Mucosa of stomach (tissue), 1 donor: ENCODE data around the gene DPEP3.
"Not testable (repeated sequence)": the region's sequence is repeated elsewhere in the genome, so short reads cannot be mapped to it uniquely, and the experiment has no call there.

Experiments used
- H3K27me3 ChIP-seq: one replicate; pipeline ENCODE4 v1.7.0; 2013; ENCODE audit warnings: mild to moderate bottlenecking, low read length; ENCODE audit not compliant: control insufficient read depth, insufficient read depth
- H3K36me3 ChIP-seq: one replicate; pipeline ENCODE4 v1.7.0; 2013; ENCODE audit warnings: low read length; ENCODE audit not compliant: control insufficient read depth, insufficient read depth
- H3K4me1 ChIP-seq: one replicate; pipeline ENCODE4 v1.7.0; 2013; ENCODE audit warnings: mild to moderate bottlenecking, low read length; ENCODE audit not compliant: control insufficient read depth, insufficient read depth
- H3K4me3 ChIP-seq: one replicate; pipeline ENCODE4 v1.7.0; 2013; ENCODE audit warnings: low read length
- H3K9ac ChIP-seq: one replicate; pipeline ENCODE4 v1.7.0; 2013; ENCODE audit warnings: mild to moderate bottlenecking, low read length, moderate library complexity
- H3K9me3 ChIP-seq: one replicate; pipeline ENCODE4 v1.7.0; 2013; ENCODE audit warnings: mild to moderate bottlenecking, low read length, moderate library complexity; ENCODE audit not compliant: control insufficient read depth
- donor health status: Pancreatic carcinoma.

Gene DPEP3

DNA sequence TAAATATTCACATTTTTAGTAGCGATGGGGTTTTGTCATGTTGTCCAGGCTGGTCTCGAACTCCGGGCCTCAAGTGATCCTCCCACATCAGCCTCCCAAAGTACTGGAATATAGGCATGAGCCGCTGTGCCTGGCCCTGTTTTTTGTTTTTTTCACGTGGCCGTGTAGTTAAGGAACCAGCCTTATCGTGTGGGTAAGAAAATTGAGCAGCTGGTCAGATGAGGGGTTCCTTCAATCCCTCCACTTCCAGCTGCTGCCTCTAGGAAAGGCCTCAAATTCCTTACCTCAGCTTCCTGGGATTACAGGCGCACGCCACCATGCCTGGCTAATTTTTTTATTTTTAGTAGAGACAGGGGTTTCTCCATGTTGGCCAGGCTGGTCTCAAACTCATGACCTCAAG lies 24.9 kb upstream of the DPEP3 start:
- Histone ChIP-seq H3K4me1 (no peaks in the 10 kb centered on the region), H3K9ac (no peak overlapping the region), H3K4me3 (no peak overlapping the region), H3K36me3 (no peaks in the 10 kb centered on the region), H3K9me3 (no peaks in the 10 kb centered on the region), H3K27me3 (peaks cover 2% of the 10 kb centered on the region)

DNA sequence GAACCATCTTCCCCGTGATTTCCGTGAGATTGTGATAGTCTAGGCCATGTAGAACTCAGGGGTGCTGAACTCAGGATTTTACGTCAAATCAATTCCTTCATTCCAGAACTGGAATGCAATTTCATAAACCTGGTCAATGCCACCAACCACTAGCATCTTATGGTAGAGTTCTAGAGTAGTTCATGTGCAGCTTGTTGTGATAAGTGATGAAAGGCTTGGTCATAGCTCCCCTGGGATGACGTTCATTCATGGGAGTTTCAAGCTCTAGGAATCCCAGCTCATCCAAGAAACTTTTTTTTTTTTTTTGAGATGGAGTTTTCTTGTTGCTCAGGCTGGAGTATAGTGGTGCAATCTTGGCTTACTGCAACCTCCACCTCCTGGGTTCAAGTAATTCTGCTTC lies 22.7 kb upstream of the DPEP3 start:
- H3K27me3 ChIP-seq, result peaks cover 2% of the 10 kb centered on the region
- H3K9ac ChIP-seq, result no peak overlapping the region
- no peak overlapping the region for H3K4me3 ChIP-seq
- no peaks in the 10 kb centered on the region for H3K36me3 ChIP-seq
- no peaks in the 10 kb centered on the region for H3K9me3 ChIP-seq
- no peaks in the 10 kb centered on the region for H3K4me1 ChIP-seq

DNA sequence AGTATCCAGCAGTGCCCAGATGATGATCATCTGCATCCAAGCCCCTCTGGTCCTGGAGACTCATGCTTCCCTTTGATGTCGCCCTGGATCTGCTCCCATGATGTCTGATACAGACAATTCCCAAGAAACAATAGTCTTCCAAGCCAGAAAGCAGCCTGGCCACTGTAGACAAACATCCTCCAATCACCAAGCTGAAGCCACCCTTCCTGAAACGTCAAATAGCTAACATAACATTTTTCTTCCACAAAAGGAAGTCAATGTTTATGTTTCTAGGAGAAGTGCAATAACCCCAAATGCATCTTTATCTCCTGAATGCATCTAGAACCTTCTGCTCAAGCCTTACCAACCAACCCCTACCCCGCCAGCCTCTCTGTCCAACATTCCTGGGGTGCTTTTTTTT lies 20.2 kb upstream of the DPEP3 start:
- Histone ChIP-seq H3K9ac (no peak overlapping the region), H3K27me3 (peaks cover 2% of the 10 kb centered on the region), H3K4me3 (no peak overlapping the region)

DNA sequence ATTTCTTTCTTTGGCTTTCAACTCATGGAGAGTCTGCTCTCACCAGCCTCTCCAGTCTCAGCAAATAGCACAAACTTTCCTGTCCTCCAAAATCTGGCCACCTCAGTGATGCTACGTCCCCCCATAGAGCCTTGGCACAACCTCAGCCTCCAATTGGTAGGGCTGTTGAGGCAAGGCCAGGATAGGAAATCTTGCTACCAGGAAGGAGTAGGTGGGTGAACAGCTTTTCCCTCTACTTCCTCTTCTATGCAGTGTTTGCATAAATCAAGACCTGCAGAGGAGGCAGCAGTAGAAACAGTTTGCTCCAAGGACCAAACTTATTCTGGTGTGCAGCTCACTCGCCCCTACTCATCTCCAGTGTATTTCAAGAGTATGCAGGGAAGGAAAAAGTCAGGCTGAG lies 19.7 kb upstream of the DPEP3 start:
- Histone ChIP-seq H3K36me3 (no peaks in the 10 kb centered on the region), H3K9ac (no peak overlapping the region), H3K9me3 (no peaks in the 10 kb centered on the region), H3K27me3 (peaks cover 2% of the 10 kb centered on the region), H3K4me3 (no peak overlapping the region), H3K4me1 (no peaks in the 10 kb centered on the region)

More for the DNA sequence above, 20.2 kb upstream of the DPEP3 start:
- Histone ChIP-seq H3K4me1 (no peaks in the 10 kb centered on the region), H3K9me3 (no peaks in the 10 kb centered on the region), H3K36me3 (no peaks in the 10 kb centered on the region)

DNA sequence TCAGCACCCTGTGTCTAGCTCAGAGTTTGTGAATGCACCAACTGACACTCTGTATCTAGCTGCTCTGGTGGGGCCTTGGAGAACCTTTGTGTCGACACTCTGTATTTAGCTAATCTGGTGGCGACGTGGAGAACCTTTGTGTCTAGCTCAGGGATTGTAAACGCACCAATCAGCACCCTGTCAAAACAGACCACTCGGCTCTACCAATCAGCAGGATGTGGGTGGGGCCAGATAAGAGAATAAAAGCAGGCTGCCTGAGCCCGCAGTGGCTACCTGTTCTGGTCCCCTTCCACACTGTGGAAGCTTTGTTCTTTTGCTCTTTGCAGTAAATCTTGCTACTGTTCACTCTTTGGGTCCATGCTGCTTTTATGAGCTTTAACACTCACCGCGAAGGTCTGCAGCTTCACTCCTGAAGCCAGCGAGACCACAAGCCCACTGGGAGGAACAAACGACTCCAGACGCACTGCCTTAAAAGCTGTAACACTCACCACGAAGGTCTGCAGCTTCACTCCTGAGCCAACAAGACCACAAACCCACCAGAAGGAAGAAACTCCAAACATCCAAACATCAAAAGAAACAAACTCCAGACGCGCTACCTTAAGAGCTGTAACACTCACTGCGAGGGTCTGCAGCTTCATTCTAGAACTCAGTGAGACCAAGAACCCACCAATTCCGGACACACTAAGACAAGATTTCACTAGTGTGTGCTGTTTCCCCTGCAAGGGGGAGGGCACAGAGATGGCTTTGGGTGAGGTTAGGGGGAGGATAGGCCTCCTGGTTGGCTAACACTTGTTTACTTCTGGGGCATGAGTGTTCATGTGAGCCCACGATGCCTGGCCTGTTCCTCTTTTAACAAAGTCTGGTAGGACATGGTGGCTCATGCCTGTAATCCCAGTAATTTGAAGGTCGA lies 18.7 kb upstream of the DPEP3 start, which contains the start of gene DPEP2:
Gene DPEP2, minus strand, starts transcription at position 706 of the 910 bp plus-strand sequence. CDS start 6,272 bp downstream, outside the sequence.
- not testable (repeated sequence) for H3K27me3 ChIP-seq, H3K4me1 ChIP-seq, H3K4me3 ChIP-seq, H3K9me3 ChIP-seq, H3K36me3 ChIP-seq, H3K9ac ChIP-seq

DNA sequence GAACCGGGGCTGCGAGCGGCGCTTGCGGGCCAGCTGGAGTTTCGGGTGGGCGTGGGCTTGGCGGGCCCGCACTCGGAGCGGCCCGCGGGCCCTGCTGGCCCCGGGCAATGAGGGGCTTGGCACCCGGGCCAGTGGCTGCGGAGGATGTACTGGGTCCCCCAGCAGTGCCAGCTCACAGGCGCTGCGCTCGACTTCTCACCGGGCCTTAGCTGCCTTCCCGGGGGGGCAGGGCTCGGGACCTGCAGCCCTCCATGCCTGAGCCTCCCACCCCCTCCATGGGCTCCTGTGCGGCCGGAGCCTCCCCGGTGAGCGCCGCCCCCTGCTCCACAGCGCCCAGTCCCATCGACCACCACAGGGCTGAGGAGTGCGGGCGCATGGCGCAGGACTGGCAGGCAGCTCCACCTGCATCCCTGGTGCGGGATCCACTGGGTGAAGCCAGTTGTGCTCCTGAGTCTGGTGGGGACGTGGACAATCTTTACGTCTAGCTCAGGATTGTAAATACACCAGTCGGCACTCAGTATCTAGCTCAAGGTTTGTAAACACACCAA lies 18.0 kb upstream of the DPEP3 start:
- H3K9ac ChIP-seq, H3K4me1 ChIP-seq, H3K27me3 ChIP-seq, H3K36me3 ChIP-seq, H3K9me3 ChIP-seq, H3K4me3 ChIP-seq: not testable (repeated sequence)

DNA sequence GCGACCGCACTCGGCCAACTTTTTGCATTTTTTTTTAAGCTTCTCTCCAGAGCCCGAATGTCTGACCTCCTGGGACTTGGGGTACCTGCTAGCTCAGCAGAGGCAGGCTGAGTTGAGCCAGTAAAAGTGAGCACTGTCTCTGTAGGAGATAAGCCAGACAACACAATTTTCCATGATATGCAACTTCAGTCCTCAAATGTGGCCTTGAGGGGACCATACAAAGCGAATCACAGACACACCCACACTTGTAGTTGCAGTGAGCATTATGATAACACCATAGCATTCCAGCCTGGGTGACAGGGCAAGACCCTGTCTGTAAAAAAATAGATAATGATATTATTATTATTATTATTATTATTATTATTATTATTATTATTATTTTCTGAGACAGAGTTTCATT lies 16.4 kb upstream of the DPEP3 start:
- Histone ChIP-seq H3K9ac (no peak overlapping the region), H3K4me1 (peaks cover 15% of the 10 kb centered on the region), H3K36me3 (no peaks in the 10 kb centered on the region), H3K9me3 (no peaks in the 10 kb centered on the region), H3K4me3 (no peak overlapping the region), H3K27me3 (peaks cover 8% of the 10 kb centered on the region)

GRCh38 chr16:67995423-67995822 lies 15.1 kb upstream of the DPEP3 start:
- H3K9me3 ChIP-seq, result no peaks in the 10 kb centered on the region
- H3K27me3 ChIP-seq, result peaks cover 8% of the 10 kb centered on the region
- no peak overlapping the region for H3K9ac ChIP-seq
- no peak overlapping the region for H3K4me3 ChIP-seq
- H3K36me3 ChIP-seq, result no peaks in the 10 kb centered on the region
- peaks cover 15% of the 10 kb centered on the region for H3K4me1 ChIP-seq

DNA sequence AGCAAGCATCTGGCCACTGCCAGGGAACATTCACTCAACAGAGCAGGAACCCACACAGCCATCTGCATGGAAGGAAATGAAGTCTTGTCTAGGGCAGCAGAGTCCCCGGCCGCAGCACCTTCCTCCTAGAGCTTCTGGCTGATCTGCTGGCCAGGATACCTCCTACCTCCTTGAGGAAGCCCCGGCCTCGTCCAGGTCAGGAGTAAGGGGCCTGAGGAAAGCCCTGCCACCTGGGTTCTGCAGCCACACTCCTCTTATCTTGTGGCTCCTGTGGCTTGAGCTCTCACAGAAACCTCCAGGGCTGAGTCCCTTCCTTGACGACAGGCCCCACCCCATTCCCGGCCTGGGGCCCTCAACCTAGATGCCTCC lies 13.7 kb upstream of the DPEP3 start:
- H3K27me3 ChIP-seq, H3K4me3 ChIP-seq, H3K9me3 ChIP-seq, H3K36me3 ChIP-seq: not testable (repeated sequence)
- peaks cover 15% of the 10 kb centered on the region for H3K4me1 ChIP-seq
- peak overlapping the region; percentile 62 for H3K9ac ChIP-seq

GRCh38 chr16:67993207-67994039 lies 13.1 kb upstream of the DPEP3 start:
- Histone ChIP-seq H3K36me3 (no peaks in the 10 kb centered on the region), H3K9me3 (no peaks in the 10 kb centered on the region), H3K4me3 (peak overlapping the region; percentile 25), H3K9ac (peak overlapping the region; percentile 62), H3K4me1 (peaks cover 15% of the 10 kb centered on the region), H3K27me3 (peaks cover 8% of the 10 kb centered on the region)

- Histone ChIP-seq H3K9me3 (no peaks in the 10 kb centered on the region), H3K4me3 (no peak overlapping the region), H3K4me1 (peaks cover 15% of the 10 kb centered on the region), H3K36me3 (no peaks in the 10 kb centered on the region), H3K9ac (peak overlapping the region; percentile 62), H3K27me3 (peaks cover 8% of the 10 kb centered on the region)
Observed at GRCh38 chr16:67992661-67993206, 12.4 kb upstream of the DPEP3 start.

- no peak overlapping the region for H3K4me3 ChIP-seq
Observed at GRCh38 chr16:67990018-67990386, 9.7 kb upstream of the DPEP3 start.

More at GRCh38 chr16:67990018-67990386, 9.7 kb upstream of the DPEP3 start:
- H3K27me3 ChIP-seq, result peaks cover 8% of the 10 kb centered on the region
- peaks cover 15% of the 10 kb centered on the region for H3K4me1 ChIP-seq
- no peaks in the 10 kb centered on the region for H3K9me3 ChIP-seq
- no peak overlapping the region for H3K9ac ChIP-seq
- no peaks in the 10 kb centered on the region for H3K36me3 ChIP-seq
